ENCODE results near the gene SPI1. TPM values are rescaled to one million over a fixed set of nuclear protein-coding genes. Genes with fewer than 3 reads are reported as not detected.

Gene SPI1
- total RNA-seq, 2 donors from 2014 or later: 0.35 to 0.55 TPM

DNA sequence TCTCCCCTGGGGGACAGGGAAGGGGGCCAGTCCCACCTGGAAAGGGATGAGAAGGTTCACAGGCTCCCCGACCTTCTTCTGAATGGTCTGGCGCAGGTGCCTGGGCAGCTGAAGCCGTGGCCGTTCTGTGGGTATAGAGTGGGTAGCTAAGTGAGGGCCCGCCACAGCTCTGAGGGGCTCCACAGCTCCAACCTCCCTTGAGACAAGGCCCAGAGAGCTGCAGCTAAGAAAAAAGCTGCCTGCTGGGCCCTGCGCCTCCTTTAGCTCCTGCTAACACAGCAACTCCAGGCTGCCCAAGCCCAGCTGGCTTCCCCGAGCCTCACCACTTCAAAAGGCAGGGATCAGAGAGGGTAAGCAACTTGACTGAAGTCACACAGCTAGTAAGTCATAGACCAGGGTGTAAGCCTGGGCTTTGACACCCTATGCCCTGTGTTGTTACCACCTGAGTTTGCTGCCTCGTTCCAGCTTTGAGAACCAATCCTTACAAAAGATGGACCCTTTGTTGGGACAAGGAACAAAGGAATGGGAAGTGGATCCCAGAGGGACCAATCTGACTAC, 44.4 kb downstream of the SPI1 start:
- Mint-ChIP-seq H3K4me1 (ENCODE audit: low read depth) (no peaks in the 10 kb centered on the region), H3K36me3 (ENCODE audit: insufficient read depth in 2 of 2) (no peaks in the 10 kb centered on the region), H3K27me3 (ENCODE audit: low read depth) (no peaks in the 10 kb centered on the region), H3K4me3 (no peak overlapping the region), H3K27ac (no peak overlapping the region), H3K9me3 (no peaks in the 10 kb centered on the region)
- no peak for ATAC-seq (replicated peaks in 1 of 2)
- DNase-seq: no peak

DNA sequence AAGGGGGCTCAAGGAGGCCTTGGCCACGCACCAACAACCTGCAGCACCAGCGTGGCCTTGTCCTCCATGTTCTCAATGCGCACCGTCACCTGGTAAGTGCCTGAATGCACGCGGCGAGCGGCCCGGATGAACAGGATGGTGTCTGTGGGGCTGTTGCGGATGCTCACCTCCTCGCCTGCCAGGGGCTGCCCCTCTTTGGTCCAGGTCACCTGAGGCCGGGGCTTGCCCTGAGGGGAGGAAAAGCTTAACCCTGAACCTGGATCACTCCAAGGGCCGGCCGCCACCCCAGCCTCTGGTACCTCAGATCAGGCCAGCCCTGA, 44.9 kb downstream of the SPI1 start:
- no peaks in the 10 kb centered on the region for H3K27me3 Mint-ChIP-seq (ENCODE audit: low read depth)
- H3K4me1 Mint-ChIP-seq (ENCODE audit: low read depth): no peaks in the 10 kb centered on the region
- no peak overlapping the region for H3K4me3 Mint-ChIP-seq
- DNase-seq (no peak), ATAC-seq (replicated peaks in 1 of 2) (no peak)
- H3K36me3 Mint-ChIP-seq (ENCODE audit: insufficient read depth in 2 of 2): no peaks in the 10 kb centered on the region
- H3K27ac Mint-ChIP-seq: no peak overlapping the region
- H3K9me3 Mint-ChIP-seq: no peaks in the 10 kb centered on the region

DNA sequence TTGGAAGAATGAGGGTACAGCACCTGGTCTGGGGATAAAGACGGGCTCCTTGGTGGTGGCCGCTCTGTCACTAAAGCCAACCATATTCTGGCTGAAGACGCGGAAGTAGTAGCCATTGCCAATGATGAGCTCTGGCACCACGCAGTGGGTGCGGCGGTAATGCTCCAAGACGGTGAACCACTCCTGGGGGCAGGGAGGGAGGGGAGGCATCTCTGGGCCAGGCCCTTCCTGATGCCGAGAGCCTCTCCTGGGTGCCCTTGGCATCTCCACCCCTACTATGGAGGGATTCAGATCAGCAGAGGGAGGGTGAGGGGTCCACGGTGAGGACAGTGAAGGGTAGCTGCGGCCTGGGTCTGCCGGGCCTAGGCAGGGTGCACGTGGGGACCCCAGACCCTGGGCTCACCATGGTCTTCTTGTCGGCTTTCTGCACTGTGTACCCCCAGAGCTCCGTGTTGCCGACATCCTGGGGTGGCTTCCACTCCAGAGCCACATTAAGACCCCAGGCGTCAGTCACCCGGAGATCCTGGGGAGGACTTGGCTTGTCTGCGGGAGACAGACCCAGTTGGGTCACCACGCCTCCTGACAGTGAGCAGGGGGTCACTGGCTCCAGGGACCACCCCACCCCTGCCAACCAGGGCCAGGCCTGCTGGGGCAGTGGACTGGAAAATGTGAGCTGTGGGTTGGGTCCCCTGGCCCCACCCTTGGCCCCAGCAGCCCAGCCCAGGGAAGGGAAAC, 45.4 kb downstream of the SPI1 start:
- Mint-ChIP-seq H3K27ac (no peak overlapping the region), H3K9me3 (no peaks in the 10 kb centered on the region), H3K27me3 (ENCODE audit: low read depth) (no peaks in the 10 kb centered on the region), H3K4me1 (ENCODE audit: low read depth) (no peaks in the 10 kb centered on the region), H3K36me3 (ENCODE audit: insufficient read depth in 2 of 2) (peaks cover 0 to under 1% of the 10 kb centered on the region in 2 donors), H3K4me3 (no peak overlapping the region)
- DNase-seq (no peak), ATAC-seq (replicated peaks in 1 of 2) (no peak)

DNA sequence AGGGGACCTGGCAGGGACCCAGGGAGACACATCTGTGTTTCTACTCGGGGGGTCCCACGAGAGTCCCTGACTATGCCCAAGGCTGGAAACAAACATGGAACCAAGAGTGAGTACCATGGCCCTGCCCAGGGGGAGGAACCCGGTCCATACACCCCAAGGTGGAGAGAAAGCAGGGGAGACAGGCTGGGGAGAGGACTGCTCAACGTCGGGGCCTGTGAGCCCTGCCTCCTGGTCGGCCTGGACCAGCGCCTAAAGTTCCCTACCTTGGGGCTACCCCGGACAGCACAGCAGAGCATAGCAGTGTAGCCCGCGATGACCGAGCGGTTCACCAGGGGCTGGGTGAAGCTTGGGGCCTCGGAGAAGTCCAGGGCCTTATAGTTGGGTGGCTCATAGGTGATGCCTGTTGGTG, 46.0 kb downstream of the SPI1 start:
- H3K27me3 Mint-ChIP-seq (ENCODE audit: low read depth): no peaks in the 10 kb centered on the region
- ATAC-seq (replicated peaks in 1 of 2): no peak
- no peak overlapping the region for H3K27ac Mint-ChIP-seq
- no peak overlapping the region for H3K4me3 Mint-ChIP-seq
- H3K4me1 Mint-ChIP-seq (ENCODE audit: low read depth): no peaks in the 10 kb centered on the region
- no peaks in the 10 kb centered on the region for H3K9me3 Mint-ChIP-seq
- no peak for DNase-seq
- H3K36me3 Mint-ChIP-seq (ENCODE audit: insufficient read depth in 2 of 2): peaks cover 3% of the 10 kb centered on the region in 2 donors

DNA sequence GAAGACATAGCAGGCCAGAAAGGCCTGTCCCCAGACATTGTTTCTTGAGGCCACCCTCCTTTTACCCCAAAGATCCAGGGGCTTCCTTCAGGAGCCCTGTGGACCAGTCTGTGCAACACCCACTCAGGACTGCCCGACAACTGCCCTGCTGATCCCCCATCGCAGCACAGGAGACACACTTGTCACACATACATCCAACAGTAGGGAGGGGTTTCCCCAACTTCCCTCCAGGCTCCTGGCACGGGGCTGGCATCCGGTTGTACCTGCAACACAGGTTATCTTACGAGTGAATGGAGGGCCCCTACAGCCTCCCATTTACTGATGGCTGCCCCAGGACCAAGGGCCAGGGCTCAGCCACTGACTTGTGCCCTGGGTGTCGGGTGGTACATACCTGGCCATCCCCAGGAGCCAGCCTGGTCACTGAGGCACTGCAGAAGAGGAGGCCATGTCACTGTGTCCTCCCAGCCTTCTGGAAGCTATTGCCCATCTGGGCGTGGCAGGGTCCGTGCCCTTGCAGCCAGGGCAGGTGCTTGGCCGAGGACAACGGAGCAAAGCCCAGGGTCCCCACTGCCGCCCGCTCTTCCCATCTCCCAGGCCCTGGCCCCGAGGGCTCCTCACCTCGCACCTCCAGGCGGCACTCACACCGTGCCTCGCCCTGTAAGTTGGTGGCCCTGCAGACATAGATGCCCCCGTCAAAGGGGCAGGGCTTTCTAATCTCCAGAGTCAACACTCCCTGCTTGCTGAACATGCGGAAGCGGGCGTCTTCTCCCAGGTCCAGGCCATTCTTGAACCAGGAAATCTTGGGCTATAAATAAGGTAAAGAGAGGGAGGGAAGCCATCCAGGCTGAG, 46.7 kb downstream of the SPI1 start:
- no peaks in the 10 kb centered on the region for H3K4me1 Mint-ChIP-seq (ENCODE audit: low read depth)
- ATAC-seq (replicated peaks in 1 of 2) (no peak), DNase-seq (no peak)
- no peaks in the 10 kb centered on the region for H3K9me3 Mint-ChIP-seq
- peaks cover 3% of the 10 kb centered on the region in 2 donors for H3K36me3 Mint-ChIP-seq (ENCODE audit: insufficient read depth in 2 of 2)
- no peak overlapping the region for H3K27ac Mint-ChIP-seq
- no peak overlapping the region for H3K4me3 Mint-ChIP-seq
- H3K27me3 Mint-ChIP-seq (ENCODE audit: low read depth): no peaks in the 10 kb centered on the region

DNA sequence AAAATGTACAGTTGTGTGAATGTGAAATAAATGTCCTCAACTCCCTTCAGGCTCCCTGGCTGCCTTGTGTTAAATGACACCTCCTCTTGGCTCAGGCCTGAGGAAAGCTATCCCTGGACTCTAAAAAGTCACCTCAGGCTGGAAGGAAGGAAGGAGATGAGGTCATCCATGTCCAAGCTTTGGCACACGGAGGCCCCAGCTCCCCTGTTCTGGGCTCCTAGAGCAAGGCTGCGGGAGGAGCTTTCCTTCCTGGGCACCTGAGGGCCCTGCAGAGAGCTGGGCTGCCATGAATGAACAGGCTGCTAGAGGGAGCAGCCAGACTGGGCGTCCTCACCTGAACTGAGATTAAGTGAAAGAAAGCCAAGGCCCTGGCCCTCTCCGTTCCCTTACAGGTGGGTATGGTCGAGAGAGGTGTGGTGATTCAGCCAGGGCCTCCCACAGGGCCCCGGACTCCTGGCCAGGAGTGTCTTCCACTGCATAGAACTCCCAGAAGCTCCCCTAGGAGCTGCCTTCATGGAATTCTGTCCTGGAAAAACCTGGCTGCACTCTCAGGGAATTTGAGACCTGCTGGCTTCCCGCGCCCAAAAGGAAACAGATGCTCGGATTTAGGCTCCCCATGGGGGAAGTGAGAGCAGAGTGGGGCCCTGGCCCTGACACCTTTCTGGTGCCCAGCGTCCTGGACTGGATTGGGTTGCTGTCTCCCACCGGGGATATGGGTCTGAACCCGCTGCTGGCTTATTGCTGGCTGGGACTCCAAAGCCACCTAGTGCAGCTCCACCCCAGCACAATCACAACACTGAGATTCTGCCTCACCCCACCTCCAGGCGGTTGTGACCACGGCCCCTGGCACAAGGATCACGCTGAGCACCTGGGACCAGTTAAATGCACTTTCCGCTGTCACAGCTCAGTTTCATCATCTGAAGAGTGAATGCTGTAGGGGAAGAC, 48.1 kb downstream of the SPI1 start:
- no peaks in the 10 kb centered on the region for H3K27me3 Mint-ChIP-seq (ENCODE audit: low read depth)
- no peaks in the 10 kb centered on the region for H3K9me3 Mint-ChIP-seq
- no peaks in the 10 kb centered on the region for H3K4me1 Mint-ChIP-seq (ENCODE audit: low read depth)
- DNase-seq (no peak), ATAC-seq (replicated peaks in 1 of 2) (no peak)
- H3K4me3 Mint-ChIP-seq: no peak overlapping the region
- peaks cover 3 to 5% of the 10 kb centered on the region in 2 donors for H3K36me3 Mint-ChIP-seq (ENCODE audit: insufficient read depth in 2 of 2)
- H3K27ac Mint-ChIP-seq: no peak overlapping the region

DNA sequence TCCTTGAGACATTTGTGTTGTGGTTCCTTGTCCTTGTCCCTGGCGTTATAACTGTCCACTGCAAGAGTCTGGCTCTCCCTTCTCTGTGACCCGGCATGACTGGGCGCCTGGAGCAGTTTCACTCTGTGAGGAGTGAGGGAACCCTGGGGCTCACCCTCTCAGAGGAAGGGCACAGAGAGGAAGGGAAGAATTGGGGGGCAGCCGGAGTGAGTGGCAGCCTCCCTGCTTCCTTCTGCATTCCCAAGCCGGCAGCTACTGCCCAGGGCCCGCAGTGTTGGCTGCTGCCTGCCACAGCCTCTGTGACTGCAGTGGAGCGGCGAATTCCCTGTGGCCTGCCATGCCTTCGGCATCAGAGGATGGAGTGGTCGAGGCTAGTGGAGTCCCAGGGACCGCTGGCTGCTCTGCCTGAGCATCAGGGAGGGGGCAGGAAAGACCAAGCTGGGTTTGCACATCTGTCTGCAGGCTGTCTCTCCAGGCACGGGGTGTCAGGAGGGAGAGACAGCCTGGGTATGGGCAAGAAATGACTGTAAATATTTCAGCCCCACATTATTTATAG, 48.8 kb downstream of the SPI1 start:
- Mint-ChIP-seq H3K4me1 (ENCODE audit: low read depth) (no peaks in the 10 kb centered on the region), H3K9me3 (no peaks in the 10 kb centered on the region), H3K27ac (no peak overlapping the region), H3K36me3 (ENCODE audit: insufficient read depth in 2 of 2) (peaks cover 5 to 10% of the 10 kb centered on the region in 2 donors), H3K4me3 (no peak overlapping the region), H3K27me3 (ENCODE audit: low read depth) (no peaks in the 10 kb centered on the region)
- no peak for ATAC-seq (replicated peaks in 1 of 2)
- DNase-seq: no peak

DNA sequence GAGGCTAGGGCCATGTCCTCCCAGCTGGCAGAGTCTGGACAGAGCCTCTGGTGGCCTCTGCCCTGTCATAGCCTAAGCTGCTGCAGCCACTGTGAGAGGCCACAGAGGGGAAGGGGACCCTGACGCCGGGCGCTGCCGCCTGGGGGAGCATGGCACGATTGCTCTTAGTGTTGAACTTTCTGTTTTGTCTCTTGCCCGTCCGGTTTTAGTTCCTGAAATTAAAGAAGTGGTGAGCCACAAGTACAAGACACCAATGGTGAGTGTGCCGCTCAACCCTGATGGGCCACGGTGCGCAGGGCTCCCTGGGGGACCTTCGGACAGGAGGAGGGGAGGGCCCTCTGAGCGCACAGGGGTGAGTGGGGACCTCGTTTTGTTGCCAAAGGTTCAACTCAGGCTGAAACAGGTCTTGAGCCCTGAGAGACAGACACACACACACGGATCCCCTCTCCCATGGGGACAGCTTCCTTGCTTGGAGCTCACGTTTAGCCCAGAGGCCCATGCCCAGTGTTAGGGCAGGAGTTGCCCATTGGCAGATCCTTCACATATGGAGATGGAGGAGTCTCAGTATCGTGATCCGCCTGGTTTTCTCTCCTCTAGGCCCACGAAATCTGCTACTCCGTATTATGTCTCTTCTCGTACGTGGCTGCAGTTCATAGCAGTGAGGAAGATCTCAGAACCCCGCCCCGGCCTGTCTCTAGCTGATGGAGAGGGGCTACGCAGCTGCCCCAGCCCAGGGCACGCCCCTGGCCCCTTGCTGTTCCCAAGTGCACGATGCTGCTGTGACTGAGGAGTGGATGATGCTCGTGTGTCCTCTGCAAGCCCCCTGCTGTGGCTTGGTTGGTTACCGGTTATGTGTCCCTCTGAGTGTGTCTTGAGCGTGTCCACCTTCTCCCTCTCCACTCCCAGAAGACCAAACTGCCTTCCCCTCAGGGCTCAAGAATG, 49.6 kb downstream of the SPI1 start:
- DNase-seq (no peak), ATAC-seq (replicated peaks in 1 of 2) (no peak)
- Mint-ChIP-seq H3K27ac (no peak overlapping the region), H3K4me3 (no peak overlapping the region), H3K36me3 (ENCODE audit: insufficient read depth in 2 of 2) (peaks cover 5 to 10% of the 10 kb centered on the region in 2 donors), H3K4me1 (ENCODE audit: low read depth) (no peaks in the 10 kb centered on the region), H3K9me3 (no peaks in the 10 kb centered on the region), H3K27me3 (ENCODE audit: low read depth) (no peaks in the 10 kb centered on the region)

DNA sequence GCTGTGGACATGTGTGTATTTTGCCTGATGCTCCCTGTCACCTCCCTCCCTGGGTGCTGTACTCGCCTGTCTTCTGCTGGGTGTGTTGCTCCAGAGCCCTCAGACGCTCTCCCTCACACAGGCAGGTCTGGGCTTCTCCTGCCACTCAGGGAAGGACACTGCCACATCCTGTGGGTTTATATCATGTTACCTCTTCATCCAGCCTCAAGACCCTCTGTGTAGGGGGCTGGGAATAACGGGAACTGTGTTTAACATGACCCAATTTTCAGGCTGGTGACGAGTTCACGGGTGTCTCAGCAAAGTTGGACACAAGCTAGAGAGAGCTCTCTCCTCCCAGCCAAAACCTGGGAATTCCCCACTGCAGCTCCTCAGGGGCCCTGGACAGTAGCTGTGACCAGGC, 50.4 kb downstream of the SPI1 start:
- H3K4me1 Mint-ChIP-seq (ENCODE audit: low read depth): no peaks in the 10 kb centered on the region
- H3K9me3 Mint-ChIP-seq: no peaks in the 10 kb centered on the region
- peaks cover 5 to 10% of the 10 kb centered on the region in 2 donors for H3K36me3 Mint-ChIP-seq (ENCODE audit: insufficient read depth in 2 of 2)
- ATAC-seq (replicated peaks in 1 of 2) (no peak), DNase-seq (no peak)
- H3K27me3 Mint-ChIP-seq (ENCODE audit: low read depth): no peaks in the 10 kb centered on the region
- H3K4me3 Mint-ChIP-seq: no peak overlapping the region
- no peak overlapping the region for H3K27ac Mint-ChIP-seq

DNA sequence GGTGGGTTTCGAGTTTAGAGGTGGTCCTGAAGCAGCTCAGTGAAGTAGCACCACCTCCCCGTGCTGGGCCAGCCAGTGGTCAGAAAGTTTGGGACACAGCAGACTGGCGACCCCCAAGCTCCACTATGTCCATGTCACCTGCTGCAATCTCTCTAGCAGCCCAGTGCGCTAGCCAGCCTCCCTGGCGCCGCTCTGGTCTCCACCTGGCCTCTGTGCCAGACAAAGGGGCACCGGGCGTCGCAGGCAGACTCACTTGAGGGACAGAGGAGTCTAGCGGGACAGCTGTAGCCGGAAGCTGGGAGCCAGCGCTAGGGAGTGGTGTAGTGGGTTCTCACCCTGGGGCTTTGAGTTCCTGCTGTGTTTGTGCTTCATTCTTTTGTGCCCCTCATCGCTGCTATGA, 51.3 kb downstream of the SPI1 start:
- Mint-ChIP-seq H3K36me3 (ENCODE audit: insufficient read depth in 2 of 2) (peaks cover 5 to 10% of the 10 kb centered on the region in 2 donors), H3K27me3 (ENCODE audit: low read depth) (no peaks in the 10 kb centered on the region), H3K27ac (no peak overlapping the region), H3K9me3 (no peaks in the 10 kb centered on the region), H3K4me1 (ENCODE audit: low read depth) (no peaks in the 10 kb centered on the region), H3K4me3 (no peak overlapping the region)
- no peak for DNase-seq
- no peak for ATAC-seq (replicated peaks in 1 of 2)

DNA sequence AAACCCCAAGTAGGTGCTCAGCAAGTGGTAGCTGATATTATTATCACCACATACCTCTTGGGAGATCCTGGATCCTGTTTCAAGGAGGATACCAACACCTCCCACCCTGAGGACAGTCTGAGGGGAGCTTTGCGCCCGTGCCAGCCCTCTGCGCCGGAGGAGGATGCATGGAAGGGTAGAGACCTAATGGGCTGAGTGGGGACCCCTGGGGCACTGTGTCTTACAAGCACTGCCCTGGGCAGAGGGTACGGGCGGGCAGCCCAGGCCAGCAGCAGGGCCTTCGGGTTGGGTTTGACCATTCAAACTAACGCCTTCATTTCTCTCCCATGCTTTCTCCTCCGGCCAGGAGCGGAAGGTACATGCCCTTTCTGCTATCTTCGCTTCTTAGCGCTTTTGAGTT, 52.1 kb downstream of the SPI1 start:
- no peaks in the 10 kb centered on the region for H3K9me3 Mint-ChIP-seq
- no peak for ATAC-seq (replicated peaks in 1 of 2)
- H3K4me3 Mint-ChIP-seq: no peak overlapping the region
- no peaks in the 10 kb centered on the region for H3K27me3 Mint-ChIP-seq (ENCODE audit: low read depth)
- H3K4me1 Mint-ChIP-seq (ENCODE audit: low read depth): no peaks in the 10 kb centered on the region
- no peak overlapping the region for H3K27ac Mint-ChIP-seq
- DNase-seq: no peak
- peaks cover 7 to 15% of the 10 kb centered on the region in 2 donors for H3K36me3 Mint-ChIP-seq (ENCODE audit: insufficient read depth in 2 of 2)
